Tibial nerve (tissue), 4 donors: Measurements from ENCODE around the gene POU3F1.

Source experiments
- EP300 ChIP-seq, 2 donors: sonication (generic); formaldehyde crosslinking; IDR thresholded peaks; one replicate each; pipeline ENCODE4 v1.6.1; 2017; ENCODE audit warnings: antibody characterized with exemption in 2 of 2, mild to moderate bottlenecking in 1 of 2
- TF ChIP-seq, protein P1 (sequence below), 5 experiments: fragments of 200-600 bp in 3 of 5; fragments of 450-650 bp in 2 of 5; sonication (generic) in 3 of 5; IDR thresholded peaks; one replicate each; pipeline ENCODE4 v1.5.1; 2016 to 2019; ENCODE audit warnings: antibody characterized with exemption in 5 of 5, mild to moderate bottlenecking in 3 of 5, moderate library complexity in 2 of 5

DNA sequence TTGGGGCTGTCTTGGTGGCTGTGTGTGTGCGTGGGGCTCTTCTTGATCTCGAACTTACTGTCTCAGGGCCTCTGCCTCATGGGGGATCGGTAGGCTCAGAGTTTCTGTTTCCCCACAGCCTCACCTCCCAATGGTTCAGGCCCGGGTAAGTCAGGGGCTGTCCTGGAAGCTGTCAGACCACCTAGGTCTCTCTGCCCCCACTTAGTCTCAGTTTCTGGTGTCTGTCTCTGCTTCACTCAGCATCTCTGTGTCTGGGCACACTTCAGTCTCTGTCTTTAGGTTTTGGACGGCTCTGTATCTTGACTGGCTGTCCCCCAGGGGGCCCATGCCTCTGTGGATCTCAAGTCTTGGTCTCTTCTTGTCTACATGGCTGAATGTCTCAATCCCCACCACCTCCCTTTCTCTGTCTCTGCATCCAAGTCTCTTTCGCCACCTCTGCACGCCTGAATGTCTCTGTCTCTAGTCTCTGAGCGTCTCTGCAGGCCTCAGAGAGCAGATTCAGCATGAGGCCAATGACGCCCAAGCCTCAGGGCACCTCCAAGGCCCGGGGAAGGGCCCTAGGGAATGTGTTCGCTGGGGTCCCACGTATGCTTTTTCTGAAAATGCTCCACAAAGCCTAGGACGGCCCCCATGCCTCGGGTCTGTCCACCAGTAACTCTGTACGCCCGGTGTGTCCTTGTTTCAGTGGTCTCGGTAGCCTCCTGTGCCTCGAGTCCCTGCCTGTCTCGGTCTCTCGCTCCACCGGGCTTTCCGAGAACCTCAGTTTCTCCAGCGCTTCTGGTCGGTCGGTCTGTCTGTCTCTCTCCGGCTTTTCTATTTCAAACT is 42.1 kb downstream of the POU3F1 start:
- TF ChIP-seq, protein P1, sequence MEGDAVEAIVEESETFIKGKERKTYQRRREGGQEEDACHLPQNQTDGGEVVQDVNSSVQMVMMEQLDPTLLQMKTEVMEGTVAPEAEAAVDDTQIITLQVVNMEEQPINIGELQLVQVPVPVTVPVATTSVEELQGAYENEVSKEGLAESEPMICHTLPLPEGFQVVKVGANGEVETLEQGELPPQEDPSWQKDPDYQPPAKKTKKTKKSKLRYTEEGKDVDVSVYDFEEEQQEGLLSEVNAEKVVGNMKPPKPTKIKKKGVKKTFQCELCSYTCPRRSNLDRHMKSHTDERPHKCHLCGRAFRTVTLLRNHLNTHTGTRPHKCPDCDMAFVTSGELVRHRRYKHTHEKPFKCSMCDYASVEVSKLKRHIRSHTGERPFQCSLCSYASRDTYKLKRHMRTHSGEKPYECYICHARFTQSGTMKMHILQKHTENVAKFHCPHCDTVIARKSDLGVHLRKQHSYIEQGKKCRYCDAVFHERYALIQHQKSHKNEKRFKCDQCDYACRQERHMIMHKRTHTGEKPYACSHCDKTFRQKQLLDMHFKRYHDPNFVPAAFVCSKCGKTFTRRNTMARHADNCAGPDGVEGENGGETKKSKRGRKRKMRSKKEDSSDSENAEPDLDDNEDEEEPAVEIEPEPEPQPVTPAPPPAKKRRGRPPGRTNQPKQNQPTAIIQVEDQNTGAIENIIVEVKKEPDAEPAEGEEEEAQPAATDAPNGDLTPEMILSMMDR (IDR thresholded peaks at IDR 0.05): no peak
- TF ChIP-seq EP300 (IDR thresholded peaks at IDR 0.05): no peak
